OCI-LY1 (cell line): Measurements from ENCODE around the gene ALDH1A3.

Experiments
- H2AFZ ChIP-seq: fragments of 200-600 bp; sonication (generic), shearing (Covaris generic); 2 replicates; pipeline ENCODE4 v1.6.0; 2014; ENCODE audit warnings: antibody characterized with exemption, mild to moderate bottlenecking, low read length
- H3F3A ChIP-seq: fragments of 200-600 bp; sonication (generic), shearing (Covaris generic); 2 replicates; pipeline ENCODE4 v1.6.0; 2014; ENCODE audit warnings: mild to moderate bottlenecking, antibody characterized with exemption, low read length, moderate library complexity; ENCODE audit not compliant: insufficient read depth
- H3K27ac ChIP-seq: fragments of 200-600 bp; sonication (generic); 2 replicates; pipeline ENCODE4 v1.5.1; 2014; ENCODE audit warnings: low read length, mixed run types, mild to moderate bottlenecking, low read depth; ENCODE audit not compliant: poor library complexity, severe bottlenecking
- H3K27me3 ChIP-seq: fragments of 200-600 bp; sonication (generic); 2 replicates; pipeline ENCODE4 v1.6.0; 2014; ENCODE audit warnings: antibody characterized with exemption, mild to moderate bottlenecking, low read length, moderate library complexity; ENCODE audit not compliant: insufficient read depth
- H3K36me3 ChIP-seq: fragments of 200-600 bp; sonication (generic); 2 replicates; pipeline ENCODE4 v1.6.1; 2014; ENCODE audit warnings: mild to moderate bottlenecking, antibody characterized with exemption, low read length, moderate library complexity, mixed read lengths; ENCODE audit not compliant: insufficient read depth
- H3K4me1 ChIP-seq: fragments of 200-600 bp; sonication (generic); 2 replicates; pipeline ENCODE4 v1.5.1; 2014; ENCODE audit warnings: mild to moderate bottlenecking, low read length, moderate library complexity; ENCODE audit not compliant: insufficient read depth, severe bottlenecking
- H3K4me2 ChIP-seq: fragments of 200-600 bp; sonication (generic), shearing (Covaris generic); 2 replicates; pipeline ENCODE4 v1.6.1; 2014; ENCODE audit warnings: low read length
- H3K4me3 ChIP-seq: fragments of 200-600 bp; sonication (generic); 2 replicates; pipeline ENCODE4 v1.5.1; 2014; ENCODE audit warnings: low read length, low read depth, mild to moderate bottlenecking, mixed read lengths; ENCODE audit not compliant: poor library complexity, severe bottlenecking
- H3K79me2 ChIP-seq: fragments of 200-600 bp; shearing (Covaris generic); 2 replicates; pipeline ENCODE4 v1.6.1; 2016; ENCODE audit warnings: mixed run types, low read length, mixed read lengths; ENCODE audit not compliant: insufficient read depth
- H3K9ac ChIP-seq: fragments of 200-600 bp; sonication (generic), shearing (Covaris generic); 2 replicates; pipeline ENCODE4 v1.6.1; 2014; ENCODE audit warnings: mild to moderate bottlenecking, low read length, mixed read lengths
- H3K9me2 ChIP-seq: fragments of 200-600 bp; sonication (generic), shearing (Covaris generic); 2 replicates; pipeline ENCODE4 v1.6.1; 2014; ENCODE audit warnings: low read depth, mild to moderate bottlenecking, low read length, mixed read lengths
- H3K9me3 ChIP-seq: fragments of 200-600 bp; shearing (Covaris generic); 2 replicates; pipeline ENCODE4 v1.6.1; 2014; ENCODE audit warnings: low read length, mixed read lengths
- H4K20me1 ChIP-seq: fragments of 200-600 bp; sonication (generic), shearing (Covaris generic); 2 replicates; pipeline ENCODE4 v1.6.0; 2016; ENCODE audit warnings: mild to moderate bottlenecking, low read length; ENCODE audit not compliant: insufficient read depth
- EZH2 ChIP-seq: fragments of 200-600 bp; sonication (generic), shearing (Covaris generic); IDR thresholded peaks from 2 replicates; pipeline ENCODE4 v1.8.0; 2017; ENCODE audit warnings: borderline replicate concordance, mixed run types, mild to moderate bottlenecking, antibody characterized with exemption, low read length, moderate library complexity, mixed read lengths
- TF ChIP-seq, protein P1 (sequence below): fragments of 200-600 bp; sonication (generic), shearing (Covaris generic); IDR thresholded peaks from 2 replicates; pipeline ENCODE4 v1.5.1; 2017; ENCODE audit warnings: mild to moderate bottlenecking, antibody characterized with exemption, low read length, moderate library complexity, mixed read lengths

ALDH1A3 gene

GRCh38 chr15:100861511-100861991 is 18.1 kb upstream of the ALDH1A3 start:
- H3K4me3 ChIP-seq = no peak overlapping the region
- H3K27ac ChIP-seq = no peak overlapping the region
- no peak overlapping the region for H2AFZ ChIP-seq
- H3F3A ChIP-seq = no peaks in the 10 kb centered on the region
- no peaks in the 10 kb centered on the region for H3K79me2 ChIP-seq
- no peaks in the 10 kb centered on the region for H3K4me1 ChIP-seq
- TF ChIP-seq, protein P1, sequence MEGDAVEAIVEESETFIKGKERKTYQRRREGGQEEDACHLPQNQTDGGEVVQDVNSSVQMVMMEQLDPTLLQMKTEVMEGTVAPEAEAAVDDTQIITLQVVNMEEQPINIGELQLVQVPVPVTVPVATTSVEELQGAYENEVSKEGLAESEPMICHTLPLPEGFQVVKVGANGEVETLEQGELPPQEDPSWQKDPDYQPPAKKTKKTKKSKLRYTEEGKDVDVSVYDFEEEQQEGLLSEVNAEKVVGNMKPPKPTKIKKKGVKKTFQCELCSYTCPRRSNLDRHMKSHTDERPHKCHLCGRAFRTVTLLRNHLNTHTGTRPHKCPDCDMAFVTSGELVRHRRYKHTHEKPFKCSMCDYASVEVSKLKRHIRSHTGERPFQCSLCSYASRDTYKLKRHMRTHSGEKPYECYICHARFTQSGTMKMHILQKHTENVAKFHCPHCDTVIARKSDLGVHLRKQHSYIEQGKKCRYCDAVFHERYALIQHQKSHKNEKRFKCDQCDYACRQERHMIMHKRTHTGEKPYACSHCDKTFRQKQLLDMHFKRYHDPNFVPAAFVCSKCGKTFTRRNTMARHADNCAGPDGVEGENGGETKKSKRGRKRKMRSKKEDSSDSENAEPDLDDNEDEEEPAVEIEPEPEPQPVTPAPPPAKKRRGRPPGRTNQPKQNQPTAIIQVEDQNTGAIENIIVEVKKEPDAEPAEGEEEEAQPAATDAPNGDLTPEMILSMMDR = no peak
- no peak for TF ChIP-seq EZH2
- peaks cover 22% of the 10 kb centered on the region; the same call in 1 of the 2 replicates for H3K27me3 ChIP-seq
- H3K9me2 ChIP-seq = no peaks in the 10 kb centered on the region
- no peak overlapping the region for H3K4me2 ChIP-seq
- no peaks in the 10 kb centered on the region for H4K20me1 ChIP-seq
- H3K36me3 ChIP-seq = no peaks in the 10 kb centered on the region
- H3K9me3 ChIP-seq = no peaks in the 10 kb centered on the region
- no peak overlapping the region for H3K9ac ChIP-seq

GRCh38 chr15:100862162-100862561 is 17.5 kb upstream of the ALDH1A3 start:
- Histone ChIP-seq H3K27ac (no peak overlapping the region), H3K4me2 (no peak overlapping the region)

GRCh38 chr15:100863075-100863795 is 16.4 kb upstream of the ALDH1A3 start:
- Histone ChIP-seq H3K79me2 (no peaks in the 10 kb centered on the region), H3K4me2 (no peak overlapping the region), H3K27me3 (peaks cover 22% of the 10 kb centered on the region; the same call in 1 of the 2 replicates), H3K36me3 (no peaks in the 10 kb centered on the region), H3K27ac (no peak overlapping the region), H3K4me3 (no peak overlapping the region), H3K9me2 (no peaks in the 10 kb centered on the region), H3K9me3 (no peaks in the 10 kb centered on the region), H3K9ac (no peak overlapping the region), H4K20me1 (no peaks in the 10 kb centered on the region), H3K4me1 (no peaks in the 10 kb centered on the region), H2AFZ (no peak overlapping the region), H3F3A (no peaks in the 10 kb centered on the region)
- TF ChIP-seq, protein P1 = no peak
- TF ChIP-seq EZH2 = no peak

More at GRCh38 chr15:100862162-100862561, 17.5 kb upstream of the ALDH1A3 start:
- Histone ChIP-seq H3K9ac (no peak overlapping the region), H3K9me2 (no peaks in the 10 kb centered on the region), H3K27me3 (peaks cover 22% of the 10 kb centered on the region; the same call in 1 of the 2 replicates), H3K4me3 (no peak overlapping the region), H3K4me1 (no peaks in the 10 kb centered on the region), H2AFZ (no peak overlapping the region), H4K20me1 (no peaks in the 10 kb centered on the region), H3K9me3 (no peaks in the 10 kb centered on the region), H3K79me2 (no peaks in the 10 kb centered on the region), H3F3A (no peaks in the 10 kb centered on the region), H3K36me3 (no peaks in the 10 kb centered on the region)
- no peak for TF ChIP-seq EZH2
- TF ChIP-seq, protein P1 = no peak
